Measurements from ENCODE around the gene CREB5.
"Not testable (repeated sequence)": the region's sequence is repeated elsewhere in the genome, so short reads cannot be mapped to it uniquely, and the experiment has no call there.

Gene CREB5

GRCh38 chr7:28793381-28794085 is 381.2 kb downstream of the CREB5 start:
- DNase-seq, result no peak

GRCh38 chr7:28798274-28798673 is 386.0 kb downstream of the CREB5 start:
- DNase-seq, result no peak

DNA sequence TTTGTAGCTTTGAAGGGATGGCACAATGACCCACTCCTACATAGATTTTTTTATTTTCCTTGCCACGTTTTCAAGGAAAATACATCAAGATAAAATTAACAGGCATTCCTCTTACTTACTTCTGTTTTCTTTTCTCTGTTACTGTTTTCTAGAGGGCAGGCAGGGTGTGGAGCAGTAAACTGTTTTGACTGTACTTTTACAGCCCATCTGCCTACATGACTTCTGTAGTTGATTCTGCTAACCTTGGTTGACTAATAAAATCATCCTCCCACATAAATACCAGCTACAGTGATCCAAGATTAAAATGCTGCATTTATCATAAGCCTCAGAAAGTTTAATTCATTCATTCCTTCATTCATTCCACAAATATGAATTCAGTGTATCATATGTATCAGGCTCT is 387.3 kb downstream of the CREB5 start:
- no peak for DNase-seq

DNA sequence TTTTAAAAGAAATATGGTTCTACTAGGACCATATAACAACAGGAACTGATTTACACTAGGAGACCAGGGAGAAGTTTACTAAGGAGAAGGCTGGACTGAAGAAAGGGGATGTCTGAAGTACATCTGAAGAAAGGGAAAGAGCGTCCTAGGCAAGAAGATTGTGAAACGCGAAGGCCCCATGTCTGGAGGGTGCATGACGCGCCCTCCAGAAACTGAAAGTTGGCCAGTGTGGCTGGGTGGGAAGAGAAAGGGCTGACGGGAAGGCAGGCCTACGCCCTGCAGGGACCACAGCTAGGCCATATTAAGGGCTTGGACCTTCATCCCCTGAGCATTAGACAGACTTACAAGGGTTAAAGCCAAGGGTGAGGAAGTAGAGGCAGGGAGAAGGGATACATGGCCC is 387.8 kb downstream of the CREB5 start:
- peak; percentile 12 for DNase-seq

DNA sequence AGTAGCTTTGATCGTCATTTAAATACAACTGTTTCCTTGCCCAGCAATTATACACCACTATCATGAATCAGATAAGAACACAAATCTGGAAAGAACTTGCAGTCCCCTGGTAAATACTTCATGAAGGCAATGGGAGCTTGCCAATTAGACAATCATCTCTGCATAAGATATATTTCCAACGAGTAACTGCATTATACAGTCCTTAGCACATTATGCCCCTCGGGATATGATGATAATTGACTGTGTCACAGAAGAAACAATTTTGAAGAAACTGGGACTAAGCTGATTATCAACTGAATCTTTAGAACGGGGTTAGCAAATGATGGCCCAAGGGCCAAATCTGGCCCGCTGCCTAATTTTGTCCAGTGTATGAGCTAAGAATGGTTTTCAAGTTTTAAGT is 390.1 kb downstream of the CREB5 start:
- DNase-seq, result no peak

DNA sequence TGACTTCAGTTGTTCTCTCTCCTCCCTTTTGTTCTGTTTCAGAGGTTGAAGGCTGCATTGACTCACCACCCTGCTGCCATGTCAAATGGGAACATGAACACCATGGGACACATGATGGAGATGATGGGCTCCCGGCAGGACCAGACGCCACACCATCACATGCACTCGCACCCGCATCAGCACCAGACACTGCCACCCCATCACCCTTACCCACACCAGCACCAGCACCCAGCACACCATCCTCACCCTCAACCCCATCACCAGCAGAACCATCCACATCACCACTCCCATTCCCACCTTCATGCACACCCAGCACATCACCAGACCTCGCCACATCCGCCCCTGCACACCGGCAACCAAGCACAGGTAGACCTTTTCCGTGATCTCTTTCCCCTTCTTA is 391.8 kb downstream of the CREB5 start:
- no peak for DNase-seq

DNA sequence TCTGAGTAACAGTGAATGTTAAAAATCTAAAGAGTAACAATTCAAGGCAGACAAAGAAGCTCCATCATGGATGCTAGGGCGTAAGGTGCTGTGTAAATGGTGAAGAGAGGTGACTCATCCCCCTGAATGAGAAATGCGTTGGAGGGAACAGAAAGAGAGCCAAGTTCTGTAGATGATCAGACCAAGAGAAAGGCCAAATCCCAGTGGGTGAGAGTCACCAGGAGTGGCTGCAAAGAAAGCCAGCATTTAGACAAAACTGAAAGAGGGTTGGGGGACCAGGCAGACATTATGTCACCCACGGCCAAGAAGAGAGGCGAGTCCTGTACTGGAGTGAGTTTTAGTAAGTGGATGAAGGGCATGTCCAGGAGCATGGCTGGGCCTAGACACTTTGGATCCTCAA is 392.7 kb downstream of the CREB5 start:
- DNase-seq, result no peak

DNA sequence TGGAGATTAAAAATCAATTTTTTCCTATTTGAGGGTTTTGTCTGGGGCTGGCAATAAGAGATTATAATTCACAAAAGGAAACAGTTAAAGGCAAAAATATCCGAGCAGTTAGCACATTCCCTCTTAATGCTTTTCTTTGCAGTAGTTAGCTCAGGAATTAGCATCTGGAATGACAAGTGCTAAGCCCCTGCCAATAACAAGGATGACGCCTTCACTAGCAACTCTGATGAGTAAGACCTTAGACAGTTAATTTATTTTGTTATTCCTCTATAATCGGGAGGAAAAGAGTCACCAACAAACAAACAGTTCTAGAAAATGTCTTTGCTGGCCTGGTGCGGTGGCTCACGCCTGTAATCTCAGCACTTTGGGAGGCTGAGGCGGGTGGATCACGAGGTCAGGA is 394.5 kb downstream of the CREB5 start:
- no peak for DNase-seq

- no peak for DNase-seq
Observed at GRCh38 chr7:28807396-28807994, 395.2 kb downstream of the CREB5 start.

GRCh38 chr7:28808796-28809533 is 396.6 kb downstream of the CREB5 start:
- peak; percentile 0 for DNase-seq

- DNase-seq, result no peak
Observed at GRCh38 chr7:28811008-28811407, 398.7 kb downstream of the CREB5 start.

GRCh38 chr7:28811701-28812430 is 399.5 kb downstream of the CREB5 start:
- DNase-seq, result no peak

GRCh38 chr7:28812616-28813015 is 400.3 kb downstream of the CREB5 start:
- DNase-seq, result no peak

DNA sequence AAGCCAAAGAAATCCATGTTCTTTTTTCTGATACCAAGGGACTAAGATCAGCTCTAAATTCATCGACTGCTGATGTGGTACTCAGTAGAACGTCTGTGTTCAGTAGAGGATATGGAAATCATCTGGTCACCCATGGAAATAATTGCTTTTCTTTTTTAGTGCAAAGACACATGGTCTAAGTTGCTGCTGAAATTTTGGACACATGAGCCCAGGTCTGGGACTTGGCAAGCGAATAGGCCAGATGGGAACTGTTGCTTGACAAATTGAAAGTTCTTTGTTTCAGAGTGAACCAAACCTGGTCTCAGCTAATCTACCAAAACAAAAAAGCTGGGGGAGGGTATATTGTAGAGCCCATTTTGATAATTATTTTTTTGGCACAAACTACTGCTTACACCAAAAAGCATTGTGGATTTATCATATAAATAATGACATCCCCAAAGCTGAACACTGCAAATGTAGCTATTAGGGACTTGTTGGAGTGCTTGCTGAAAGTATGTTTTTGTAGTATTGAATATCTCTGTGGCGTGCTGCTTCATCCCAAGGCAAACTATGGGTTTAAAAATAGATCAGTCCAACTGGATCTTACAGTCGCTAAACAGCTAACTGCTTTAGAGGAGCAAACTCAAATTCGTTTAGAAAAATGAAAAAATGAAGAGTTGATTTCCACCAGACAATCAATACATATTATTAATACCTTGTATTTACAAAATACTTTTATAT is 401.1 kb downstream of the CREB5 start:
- no peak for DNase-seq

DNA sequence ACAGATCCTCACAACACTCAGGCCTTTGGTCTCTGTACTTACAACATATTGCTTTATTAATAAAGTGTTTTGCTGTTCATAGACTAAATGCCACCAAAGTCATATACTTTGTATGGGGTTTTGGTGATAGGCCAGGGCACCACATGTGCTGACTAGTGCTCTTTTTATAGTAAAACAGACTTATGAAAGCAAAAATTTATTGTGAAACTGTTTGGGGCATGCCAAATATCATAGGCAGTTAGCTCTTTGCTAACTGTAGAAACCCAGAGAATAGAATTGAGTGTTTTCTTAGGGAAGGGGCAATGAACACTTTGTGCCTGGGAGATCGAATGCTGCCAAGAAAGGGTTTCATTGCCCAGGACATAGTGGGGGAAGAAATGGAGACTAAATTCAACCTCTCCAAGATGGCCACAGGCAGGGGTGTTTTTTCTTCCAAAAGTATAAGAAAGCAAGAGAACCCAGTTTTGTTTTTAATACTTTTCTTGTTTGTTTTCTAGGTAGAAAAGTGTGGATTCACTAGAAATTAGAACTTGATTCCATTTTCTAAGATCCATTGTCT is 403.1 kb downstream of the CREB5 start:
- DNase-seq, result no peak

DNA sequence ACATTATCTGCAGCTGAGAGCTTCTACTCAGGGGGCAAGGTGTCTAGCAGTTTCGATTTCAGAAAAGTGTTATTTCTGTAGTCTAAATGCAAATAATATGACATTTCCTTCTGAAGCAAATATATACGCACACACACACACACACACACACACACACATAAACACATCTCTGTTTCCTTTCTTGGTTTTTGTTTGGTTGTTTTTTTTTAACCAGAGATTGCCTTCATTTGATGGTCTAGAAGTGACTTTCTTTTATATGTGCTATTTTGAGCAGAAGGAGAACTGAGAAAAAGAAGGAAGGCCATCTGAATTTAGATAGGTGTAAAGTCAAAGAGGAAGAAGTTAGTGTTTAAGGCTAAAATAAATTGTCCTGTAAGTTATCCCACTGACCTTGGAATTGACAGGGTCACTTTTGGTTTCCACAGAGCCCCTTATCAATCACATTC is 403.6 kb downstream of the CREB5 start:
- DNase-seq, result no peak

DNA sequence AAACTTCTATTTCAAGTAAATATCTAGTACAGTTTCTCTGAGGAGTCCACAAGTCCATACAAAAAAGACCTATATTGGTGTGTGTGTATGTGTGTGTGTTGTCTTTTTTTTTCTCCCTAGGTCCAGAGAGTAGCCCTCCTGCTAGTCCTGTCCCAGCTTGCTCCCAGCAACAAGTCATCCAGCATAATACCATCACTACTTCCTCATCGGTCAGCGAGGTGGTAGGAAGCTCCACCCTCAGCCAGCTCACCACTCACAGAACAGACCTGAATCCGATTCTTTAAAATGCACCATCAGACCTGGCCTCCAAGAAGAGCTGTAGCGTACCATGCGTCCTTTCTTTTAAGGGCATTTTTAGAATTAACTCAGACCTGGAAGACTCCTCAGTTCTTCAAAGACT is 406.7 kb downstream of the CREB5 start:
- DNase-seq, result no peak

DNA sequence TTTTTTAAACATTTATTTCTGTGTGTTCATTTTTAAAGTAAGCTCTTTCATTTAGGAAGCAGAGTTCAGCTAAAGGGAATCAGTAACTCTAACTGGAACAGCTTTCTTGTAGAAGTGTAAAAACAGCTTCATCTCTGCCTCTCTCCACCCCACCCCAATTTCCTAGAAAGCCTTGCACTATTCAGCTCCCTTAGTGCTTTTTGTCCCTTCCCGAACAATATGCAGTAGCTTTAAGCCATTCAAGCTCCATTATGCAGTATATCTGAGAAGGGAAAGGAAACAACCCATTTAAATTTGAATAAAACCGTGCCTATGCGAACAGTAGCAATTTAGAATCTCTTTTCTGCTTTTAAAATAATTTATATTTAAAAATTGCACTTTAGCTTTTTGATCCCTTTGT is 411.3 kb downstream of the CREB5 start:
- no peak for DNase-seq

- not testable (repeated sequence) for DNase-seq
Observed at GRCh38 chr7:28825817-28826448, 413.6 kb downstream of the CREB5 start.

DNA sequence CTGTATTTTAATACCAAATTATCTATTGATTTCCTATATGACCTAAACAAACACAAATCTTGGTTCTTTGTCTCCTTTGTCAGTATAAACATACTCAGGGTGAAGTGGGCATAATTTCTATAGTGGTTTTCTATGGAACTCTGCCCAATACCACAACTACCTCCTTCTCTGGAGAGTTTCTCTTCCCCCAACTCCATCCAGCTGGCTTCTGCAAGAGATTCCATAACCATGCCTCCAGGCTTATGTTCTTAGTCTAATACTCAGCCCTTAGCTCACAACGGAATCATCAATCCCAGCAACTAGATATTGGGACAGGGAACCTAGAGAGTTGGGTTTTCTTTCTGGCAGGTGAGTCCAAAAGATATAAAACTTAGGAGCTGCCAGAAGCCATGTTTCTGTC is 418.5 kb downstream of the CREB5 start:
- no peak for DNase-seq

DNA sequence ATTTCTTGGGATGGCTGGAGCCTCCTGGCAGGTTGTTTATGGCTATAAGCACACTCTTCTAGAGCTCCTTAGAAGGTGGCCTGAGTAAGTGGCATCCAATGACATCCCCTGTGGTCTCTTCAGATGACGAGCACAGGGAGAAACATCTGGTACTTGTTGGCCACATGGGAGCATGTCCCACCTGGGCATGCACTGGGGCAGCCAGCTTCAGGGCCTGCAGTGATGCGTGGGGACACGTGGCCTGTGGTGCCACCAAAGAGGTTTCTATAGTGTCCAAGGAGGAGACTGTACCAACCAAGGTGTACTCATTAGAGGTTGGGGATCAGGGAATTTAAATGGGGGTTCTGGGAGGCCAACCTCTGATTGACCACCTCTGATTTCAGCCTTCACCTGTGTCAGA is 420.4 kb downstream of the CREB5 start:
- no peak for DNase-seq

DNA sequence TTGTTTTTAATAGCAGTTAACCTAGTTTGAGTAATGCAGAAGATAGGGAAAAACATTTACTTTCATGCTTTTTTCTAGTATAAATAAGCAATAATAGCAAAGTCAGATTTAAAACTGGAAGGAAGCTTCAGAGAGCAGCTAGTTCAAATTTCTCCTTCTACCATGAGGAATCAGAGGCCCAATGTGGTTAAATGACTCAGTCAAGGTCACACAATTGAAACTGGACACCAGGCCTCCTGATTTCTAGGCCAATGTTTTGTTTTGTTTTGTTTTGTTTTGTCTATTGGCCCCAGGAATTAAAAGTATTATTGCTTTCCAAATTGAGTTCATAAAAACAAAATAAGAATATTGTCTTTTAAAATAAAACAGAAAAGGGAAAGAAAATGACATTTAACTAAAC is 423.5 kb downstream of the CREB5 start:
- DNase-seq, result no peak
